SK-N-SH (cell line): Measurements from ENCODE around the gene SWAP70. TPM values are rescaled to one million over a fixed set of nuclear protein-coding genes. Genes with fewer than 3 reads are reported as not detected.
A peak's percentile ranks its signal among the peaks of the same experiment; 100 is the strongest.

ENCODE experiments used
- CTCF ChIA-PET: fragments of 300-600, 350-600 bp; formaldehyde crosslinking; extraction: SDS; loops from one replicate; lab custom pipeline; 2021; lab: Yijun Ruan, JAX
- POLR2A ChIA-PET: fragments of 350-600 bp; sonication (Branson Sonifier 250); formaldehyde crosslinking; extraction: SDS; loops from one replicate; lab custom pipeline; 2020; ENCODE audit warnings: antibody characterized with exemption, inconsistent platforms; lab: Yijun Ruan, JAX
- DNase-seq: peaks from one replicate; pipeline ENCODE4 v3.0.0; 2012
- H2AFZ ChIP-seq: fragments of 200-600 bp; sonication (generic); 2 replicates; pipeline ENCODE4 v1.8.1; 2016; ENCODE audit warnings: antibody characterized with exemption, mild to moderate bottlenecking, low read depth
- H3F3A ChIP-seq: fragments of 200-600 bp; sonication (generic); replicated peaks from 2 replicates; pipeline ENCODE3; 2016; ENCODE audit warnings: antibody characterized with exemption, mild to moderate bottlenecking; ENCODE audit not compliant: insufficient read depth
- H3K27ac ChIP-seq, 2 experiments: fragments of 200-500 bp in 1 of 2; fragments of 200-600 bp in 1 of 2; sonication (Bioruptor generic) in 1 of 2; sonication (generic), shearing (Covaris generic) in 1 of 2; 2 replicates each; pipeline versions ENCODE4 v1.5.1 to v1.6.1; 2014 to 2016; ENCODE audit warnings: low read depth in 2 of 2, inconsistent platforms in 1 of 2, low read length in 1 of 2, mild to moderate bottlenecking in 1 of 2, mixed read lengths in 1 of 2
- H3K27me3 ChIP-seq: fragments of 200-600 bp; sonication (generic), shearing (Covaris generic); 2 replicates; pipeline ENCODE4 v1.6.1; 2016; ENCODE audit warnings: mixed run types; ENCODE audit not compliant: insufficient read depth
- H3K36me3 ChIP-seq, 2 experiments: fragments of 200-500 bp in 1 of 2; fragments of 200-600 bp in 1 of 2; sonication (Bioruptor generic) in 1 of 2; sonication (generic) in 1 of 2; replicated peaks in 1 of 2; 2 replicates each; pipeline versions ENCODE3 to v1.5.1; 2014 to 2016; ENCODE audit warnings: low read length in 1 of 2, mild to moderate bottlenecking in 1 of 2; ENCODE audit not compliant: insufficient read depth in 2 of 2, control insufficient read depth in 1 of 2
- H3K4me1 ChIP-seq, 2 experiments: fragments of 200-500 bp in 1 of 2; fragments of 200-600 bp in 1 of 2; sonication (Bioruptor generic) in 1 of 2; sonication (generic), shearing (Covaris generic) in 1 of 2; 2 replicates each; pipeline versions ENCODE4 v1.5.1 to v1.6.1; 2014 to 2016; ENCODE audit warnings: low read depth in 1 of 2, low read length in 1 of 2, mixed run types in 1 of 2; ENCODE audit not compliant: insufficient read depth in 2 of 2, control insufficient read depth in 1 of 2
- H3K4me2 ChIP-seq: fragments of 200-600 bp; sonication (generic), shearing (Covaris generic); 2 replicates; pipeline ENCODE4 v1.6.1; 2017; ENCODE audit warnings: mixed run types
- H3K4me3 ChIP-seq, 2 experiments: fragments of 200-500 bp in 1 of 2; fragments of 200-600 bp in 1 of 2; sonication (Bioruptor generic) in 1 of 2; sonication (generic), shearing (Covaris generic) in 1 of 2; 2 replicates each; pipeline versions ENCODE4 v1.5.1 to v1.8.1; 2014 to 2016; ENCODE audit warnings: low read depth in 2 of 2, inconsistent platforms in 1 of 2, low read length in 1 of 2, mild to moderate bottlenecking in 1 of 2, mixed read lengths in 1 of 2, moderate library complexity in 1 of 2
- H3K79me2 ChIP-seq: fragments of 200-600 bp; sonication (generic); 2 replicates; pipeline ENCODE4 v1.8.1; 2017; ENCODE audit warnings: mild to moderate bottlenecking; ENCODE audit not compliant: insufficient read depth
- H3K9ac ChIP-seq: fragments of 200-600 bp; sonication (generic); 2 replicates; pipeline ENCODE4 v1.6.1; 2017; ENCODE audit warnings: mixed run types
- H3K9me2 ChIP-seq: fragments of 200-600 bp; sonication (generic); 2 replicates; pipeline ENCODE4 v1.6.1; 2017; ENCODE audit warnings: mixed run types
- H3K9me3 ChIP-seq: fragments of 200-600 bp; sonication (generic); 2 replicates; pipeline ENCODE4 v1.6.1; 2017; ENCODE audit warnings: mixed run types, mild to moderate bottlenecking, moderate library complexity
- H4K20me1 ChIP-seq: fragments of 200-600 bp; sonication (generic); 2 replicates; pipeline ENCODE4 v1.6.1; 2017; ENCODE audit warnings: mild to moderate bottlenecking, mixed run types; ENCODE audit not compliant: insufficient read depth
- CHD2 ChIP-seq: fragments of 150-350 bp; IDR thresholded peaks from 2 replicates; pipeline ENCODE4 v1.6.1; 2018; ENCODE audit warnings: low read length; ENCODE audit not compliant: partially characterized antibody
- ELF1 ChIP-seq: IDR thresholded peaks from 2 replicates; pipeline ENCODE4 v1.4.0; 2012
- EP300 ChIP-seq, 2 experiments: IDR thresholded peaks; 2 replicates each; pipeline versions ENCODE4 v1.4.0 to v1.6.1; 2012; ENCODE audit warnings: borderline replicate concordance in 1 of 2, low read depth in 1 of 2, low read length in 1 of 2
- FOSL2 ChIP-seq: IDR thresholded peaks from 2 replicates; pipeline ENCODE4 v1.4.0; 2012; ENCODE audit warnings: low read depth, mild to moderate bottlenecking, moderate library complexity, borderline replicate concordance
- FOXJ3 ChIP-seq: sonication (generic); formaldehyde crosslinking; IDR thresholded peaks from 2 replicates; pipeline ENCODE4 v1.5.1; 2020; ENCODE audit warnings: mild to moderate bottlenecking, missing genetic modification reagents
- FOXM1 ChIP-seq: IDR thresholded peaks from 2 replicates; pipeline ENCODE4 v1.4.0; 2012; ENCODE audit warnings: low read depth, mild to moderate bottlenecking
- GATA2 ChIP-seq: sonication (generic); formaldehyde crosslinking; IDR thresholded peaks from 2 replicates; pipeline ENCODE4 v1.5.0; 2020; ENCODE audit warnings: mild to moderate bottlenecking, missing genetic modification reagents
- JUND ChIP-seq: IDR thresholded peaks from 2 replicates; pipeline ENCODE4 v1.4.0; 2012
- MEF2A ChIP-seq: IDR thresholded peaks from 2 replicates; pipeline ENCODE4 v1.4.0; 2012; ENCODE audit warnings: low read depth, borderline replicate concordance
- NFIC ChIP-seq: IDR thresholded peaks from 2 replicates; pipeline ENCODE4 v1.4.0; 2012; ENCODE audit warnings: borderline replicate concordance
- NRF1 ChIP-seq: IDR thresholded peaks from 2 replicates; pipeline ENCODE4 v1.6.1; 2012; ENCODE audit warnings: low read depth, mild to moderate bottlenecking, low read length
- POLR2AphosphoS5 ChIP-seq: IDR thresholded peaks from 2 replicates; pipeline ENCODE4 v1.6.1; 2012; ENCODE audit warnings: low read depth, low read length
- RAD21 ChIP-seq: IDR thresholded peaks from 2 replicates; pipeline ENCODE4 v1.6.1; 2012; ENCODE audit warnings: mild to moderate bottlenecking, low read length
- RFX5 ChIP-seq: IDR thresholded peaks from 2 replicates; pipeline ENCODE4 v1.6.1; 2012; ENCODE audit warnings: mild to moderate bottlenecking, improper control_type of control experiment, low read length
- RXRA ChIP-seq: IDR thresholded peaks from 2 replicates; pipeline ENCODE4 v1.4.0; 2012; ENCODE audit warnings: low read depth, mild to moderate bottlenecking, borderline replicate concordance
- SIN3A ChIP-seq: IDR thresholded peaks from 2 replicates; pipeline ENCODE4 v1.6.1; 2012; ENCODE audit warnings: low read depth, mild to moderate bottlenecking, low read length, moderate library complexity, borderline replicate concordance
- TCF12 ChIP-seq: IDR thresholded peaks from 2 replicates; pipeline ENCODE4 v1.4.0; 2012
- TEAD4 ChIP-seq: IDR thresholded peaks from 2 replicates; pipeline ENCODE4 v1.4.0; 2012; ENCODE audit warnings: mild to moderate bottlenecking, borderline replicate concordance; ENCODE audit not compliant: insufficient read depth
- WGBS: methylation state at CpG from one replicate; pipeline ENCODE4 v1.1.6; 2017; ENCODE audit warnings: low lambda C conversion rate; 5-methylcytosine and 5-hydroxymethylcytosine counted together
- polyA plus RNA-seq, 3 experiments: library from polyadenylated mRNA; depleted of rRNA; stranded (reverse); fragments of >200 nt; gene quantifications; 2 replicates each; pipeline ENCODE4 v1.2.3, GENCODE V29; 2012
- TF ChIP-seq, protein P1 (sequence below): fragments of 200-600 bp; sonication (generic); IDR thresholded peaks from 2 replicates; pipeline ENCODE4 v1.6.1; 2017; ENCODE audit warnings: antibody characterized with exemption, mild to moderate bottlenecking, moderate library complexity
- TF ChIP-seq, protein P2 (sequence below): fragments of 150-350 bp; IDR thresholded peaks from 2 replicates; pipeline ENCODE4 v1.6.1; 2016; ENCODE audit warnings: mild to moderate bottlenecking, low read depth, low read length
- TF ChIP-seq, protein P3 (sequence below): fragments of 150-350 bp; IDR thresholded peaks from 2 replicates; pipeline ENCODE4 v1.6.1; 2017; ENCODE audit warnings: antibody characterized with exemption, low read length, low read depth, borderline replicate concordance
- TF ChIP-seq, protein P4 (sequence below): IDR thresholded peaks from 2 replicates; pipeline ENCODE4; 2012
- TF ChIP-seq, protein P5 (sequence below): IDR thresholded peaks from 2 replicates; pipeline ENCODE4 v1.6.1; 2012; ENCODE audit warnings: mild to moderate bottlenecking, low read depth, low read length, moderate library complexity

Gene SWAP70
- polyA plus RNA-seq, 1 of the 3 experiments (the other 2 are of a cell fraction): 10.6 TPM

DNA sequence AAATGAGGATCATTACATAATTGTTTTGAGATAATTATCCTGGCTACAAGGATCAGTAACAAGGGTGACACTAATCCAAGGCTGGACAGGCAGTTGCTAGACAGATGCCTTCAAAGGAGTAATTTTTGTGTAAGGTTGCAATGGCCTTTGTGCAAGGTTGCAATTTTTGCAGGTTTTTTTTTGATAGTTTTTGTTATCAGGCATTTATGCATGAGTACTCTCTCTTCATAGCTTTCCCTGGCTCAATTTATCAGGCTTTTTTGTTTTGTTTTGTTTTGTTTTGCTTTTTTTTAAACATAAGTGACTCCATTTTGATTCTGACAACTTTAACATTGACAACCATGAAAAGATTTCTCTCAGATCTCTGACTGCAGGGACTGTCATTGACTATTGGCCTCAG is 110.2 kb downstream of the SWAP70 start (continued):
- TF ChIP-seq, protein P1, sequence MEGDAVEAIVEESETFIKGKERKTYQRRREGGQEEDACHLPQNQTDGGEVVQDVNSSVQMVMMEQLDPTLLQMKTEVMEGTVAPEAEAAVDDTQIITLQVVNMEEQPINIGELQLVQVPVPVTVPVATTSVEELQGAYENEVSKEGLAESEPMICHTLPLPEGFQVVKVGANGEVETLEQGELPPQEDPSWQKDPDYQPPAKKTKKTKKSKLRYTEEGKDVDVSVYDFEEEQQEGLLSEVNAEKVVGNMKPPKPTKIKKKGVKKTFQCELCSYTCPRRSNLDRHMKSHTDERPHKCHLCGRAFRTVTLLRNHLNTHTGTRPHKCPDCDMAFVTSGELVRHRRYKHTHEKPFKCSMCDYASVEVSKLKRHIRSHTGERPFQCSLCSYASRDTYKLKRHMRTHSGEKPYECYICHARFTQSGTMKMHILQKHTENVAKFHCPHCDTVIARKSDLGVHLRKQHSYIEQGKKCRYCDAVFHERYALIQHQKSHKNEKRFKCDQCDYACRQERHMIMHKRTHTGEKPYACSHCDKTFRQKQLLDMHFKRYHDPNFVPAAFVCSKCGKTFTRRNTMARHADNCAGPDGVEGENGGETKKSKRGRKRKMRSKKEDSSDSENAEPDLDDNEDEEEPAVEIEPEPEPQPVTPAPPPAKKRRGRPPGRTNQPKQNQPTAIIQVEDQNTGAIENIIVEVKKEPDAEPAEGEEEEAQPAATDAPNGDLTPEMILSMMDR: no peak
- TF ChIP-seq, protein P2, sequence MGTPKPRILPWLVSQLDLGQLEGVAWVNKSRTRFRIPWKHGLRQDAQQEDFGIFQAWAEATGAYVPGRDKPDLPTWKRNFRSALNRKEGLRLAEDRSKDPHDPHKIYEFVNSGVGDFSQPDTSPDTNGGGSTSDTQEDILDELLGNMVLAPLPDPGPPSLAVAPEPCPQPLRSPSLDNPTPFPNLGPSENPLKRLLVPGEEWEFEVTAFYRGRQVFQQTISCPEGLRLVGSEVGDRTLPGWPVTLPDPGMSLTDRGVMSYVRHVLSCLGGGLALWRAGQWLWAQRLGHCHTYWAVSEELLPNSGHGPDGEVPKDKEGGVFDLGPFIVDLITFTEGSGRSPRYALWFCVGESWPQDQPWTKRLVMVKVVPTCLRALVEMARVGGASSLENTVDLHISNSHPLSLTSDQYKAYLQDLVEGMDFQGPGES: no peak
- TF ChIP-seq ELF1 (no peak), RAD21 (no peak)

DNA sequence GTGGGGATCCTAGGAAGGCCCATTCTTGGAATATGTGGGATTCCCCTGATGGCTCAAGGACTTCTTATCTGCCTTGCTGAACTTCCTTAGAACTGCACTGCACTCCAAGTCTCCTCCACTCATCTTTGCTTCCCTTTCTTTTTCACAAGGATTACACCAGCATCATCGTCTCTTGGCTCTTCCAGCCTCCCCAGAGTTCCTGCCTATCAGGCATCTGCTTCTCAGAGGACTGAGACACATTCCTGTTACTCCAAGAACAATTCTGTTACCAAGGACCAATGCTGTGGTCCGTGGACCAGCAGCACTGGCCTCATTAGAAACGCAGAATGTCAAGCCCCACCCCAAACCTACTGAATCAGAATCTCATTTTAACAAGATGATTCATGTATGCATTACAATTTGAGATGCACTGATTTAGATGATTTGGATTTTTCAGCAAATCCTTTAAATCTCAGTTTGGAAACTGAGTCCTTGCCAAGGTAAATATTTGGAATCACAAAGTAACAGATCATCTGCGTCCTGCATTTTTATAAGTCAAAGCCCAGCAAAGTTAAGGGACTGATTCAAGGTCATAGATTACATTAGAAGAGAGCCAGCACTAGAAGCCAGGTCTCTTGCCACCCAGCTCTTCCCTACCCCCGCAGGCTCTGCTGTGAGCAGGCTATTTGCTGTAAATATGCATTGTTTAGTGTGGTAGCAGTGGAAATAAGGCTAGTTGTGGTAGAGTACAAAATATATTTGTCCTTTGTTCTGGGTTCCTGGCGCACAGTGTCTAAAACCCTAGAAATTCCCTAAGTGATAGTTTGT is 110.9 kb downstream of the SWAP70 start:
- peak overlapping the region; percentile 20; the same call in 1 of the 2 replicates for H3K9ac ChIP-seq
- CTCF ChIA-PET: interaction anchor here (1.0 kb wide), 1 partner anchor 199 kb away, joined by 3 read pairs; no protein-coding TSS in a partner anchor
- TF ChIP-seq RAD21: no peak
- TF ChIP-seq RFX5: no peak
- TF ChIP-seq FOSL2: peak; percentile 87
- TF ChIP-seq ELF1: no peak
- TF ChIP-seq EP300 (IDR thresholded peaks at IDR 0.05; ENCODE audit: borderline replicate concordance in 1 of 2, low read depth in 1 of 2, low read length in 1 of 2): peak in 1 of 2 experiments; percentile 67; a peak in 1 of 4 replicates
- no peak for TF ChIP-seq CHD2
- TF ChIP-seq POLR2AphosphoS5: peak; percentile 31; the same call in 1 of the 2 replicates
- no peak for TF ChIP-seq FOXJ3
- TF ChIP-seq TCF12: peak; percentile 76
- peak; percentile 85 for TF ChIP-seq MEF2A
- TF ChIP-seq TEAD4: peak; percentile 63; the same call in 1 of the 2 replicates
- peak; percentile 81 for TF ChIP-seq NFIC
- no peak for TF ChIP-seq FOXM1
- TF ChIP-seq, protein P3, sequence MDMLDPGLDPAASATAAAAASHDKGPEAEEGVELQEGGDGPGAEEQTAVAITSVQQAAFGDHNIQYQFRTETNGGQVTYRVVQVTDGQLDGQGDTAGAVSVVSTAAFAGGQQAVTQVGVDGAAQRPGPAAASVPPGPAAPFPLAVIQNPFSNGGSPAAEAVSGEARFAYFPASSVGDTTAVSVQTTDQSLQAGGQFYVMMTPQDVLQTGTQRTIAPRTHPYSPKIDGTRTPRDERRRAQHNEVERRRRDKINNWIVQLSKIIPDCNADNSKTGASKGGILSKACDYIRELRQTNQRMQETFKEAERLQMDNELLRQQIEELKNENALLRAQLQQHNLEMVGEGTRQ: no peak
- peak; percentile 40; the same call in 1 of the 2 replicates for TF ChIP-seq RXRA
- TF ChIP-seq, protein P4, sequence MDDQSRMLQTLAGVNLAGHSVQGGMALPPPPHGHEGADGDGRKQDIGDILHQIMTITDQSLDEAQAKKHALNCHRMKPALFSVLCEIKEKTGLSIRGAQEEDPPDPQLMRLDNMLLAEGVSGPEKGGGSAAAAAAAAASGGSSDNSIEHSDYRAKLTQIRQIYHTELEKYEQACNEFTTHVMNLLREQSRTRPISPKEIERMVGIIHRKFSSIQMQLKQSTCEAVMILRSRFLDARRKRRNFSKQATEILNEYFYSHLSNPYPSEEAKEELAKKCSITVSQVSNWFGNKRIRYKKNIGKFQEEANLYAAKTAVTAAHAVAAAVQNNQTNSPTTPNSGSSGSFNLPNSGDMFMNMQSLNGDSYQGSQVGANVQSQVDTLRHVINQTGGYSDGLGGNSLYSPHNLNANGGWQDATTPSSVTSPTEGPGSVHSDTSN: peak; percentile 66
- TF ChIP-seq JUND: peak; percentile 79
- TF ChIP-seq GATA2 (CRISPR knock-in tag): no peak
- TF ChIP-seq, protein P5, sequence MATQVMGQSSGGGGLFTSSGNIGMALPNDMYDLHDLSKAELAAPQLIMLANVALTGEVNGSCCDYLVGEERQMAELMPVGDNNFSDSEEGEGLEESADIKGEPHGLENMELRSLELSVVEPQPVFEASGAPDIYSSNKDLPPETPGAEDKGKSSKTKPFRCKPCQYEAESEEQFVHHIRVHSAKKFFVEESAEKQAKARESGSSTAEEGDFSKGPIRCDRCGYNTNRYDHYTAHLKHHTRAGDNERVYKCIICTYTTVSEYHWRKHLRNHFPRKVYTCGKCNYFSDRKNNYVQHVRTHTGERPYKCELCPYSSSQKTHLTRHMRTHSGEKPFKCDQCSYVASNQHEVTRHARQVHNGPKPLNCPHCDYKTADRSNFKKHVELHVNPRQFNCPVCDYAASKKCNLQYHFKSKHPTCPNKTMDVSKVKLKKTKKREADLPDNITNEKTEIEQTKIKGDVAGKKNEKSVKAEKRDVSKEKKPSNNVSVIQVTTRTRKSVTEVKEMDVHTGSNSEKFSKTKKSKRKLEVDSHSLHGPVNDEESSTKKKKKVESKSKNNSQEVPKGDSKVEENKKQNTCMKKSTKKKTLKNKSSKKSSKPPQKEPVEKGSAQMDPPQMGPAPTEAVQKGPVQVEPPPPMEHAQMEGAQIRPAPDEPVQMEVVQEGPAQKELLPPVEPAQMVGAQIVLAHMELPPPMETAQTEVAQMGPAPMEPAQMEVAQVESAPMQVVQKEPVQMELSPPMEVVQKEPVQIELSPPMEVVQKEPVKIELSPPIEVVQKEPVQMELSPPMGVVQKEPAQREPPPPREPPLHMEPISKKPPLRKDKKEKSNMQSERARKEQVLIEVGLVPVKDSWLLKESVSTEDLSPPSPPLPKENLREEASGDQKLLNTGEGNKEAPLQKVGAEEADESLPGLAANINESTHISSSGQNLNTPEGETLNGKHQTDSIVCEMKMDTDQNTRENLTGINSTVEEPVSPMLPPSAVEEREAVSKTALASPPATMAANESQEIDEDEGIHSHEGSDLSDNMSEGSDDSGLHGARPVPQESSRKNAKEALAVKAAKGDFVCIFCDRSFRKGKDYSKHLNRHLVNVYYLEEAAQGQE: no peak
- TF ChIP-seq NRF1: no peak
- TF ChIP-seq SIN3A: no peak

More for the DNA sequence above, 110.9 kb downstream of the SWAP70 start:
- H4K20me1 ChIP-seq: no peaks in the 10 kb centered on the region
- H3K4me2 ChIP-seq: peak overlapping the region; percentile 23
- 35% methylated on average over 6 of the region's 6 CpGs for WGBS
- peaks cover 15 to 17% of the 10 kb centered on the region in 2 experiments for H3K36me3 ChIP-seq
- no peak for DNase-seq
- peaks cover 26% of the 10 kb centered on the region for H3F3A ChIP-seq
- H3K27ac ChIP-seq: peak overlapping the region; percentile 36 to 74
- no peaks in the 10 kb centered on the region for H3K9me3 ChIP-seq
- H3K4me3 ChIP-seq: no peak overlapping the region
- H3K79me2 ChIP-seq: no peaks in the 10 kb centered on the region
- H3K27me3 ChIP-seq: no peaks in the 10 kb centered on the region
- H2AFZ ChIP-seq: no peak overlapping the region
- H3K4me1 ChIP-seq: peaks cover 3 to 17% of the 10 kb centered on the region in 2 experiments; a peak in 3 of 4 replicates
- no peaks in the 10 kb centered on the region for H3K9me2 ChIP-seq
- POLR2A ChIA-PET: no interaction called here
